ENCODE results near the gene CHTF18.

DNA sequence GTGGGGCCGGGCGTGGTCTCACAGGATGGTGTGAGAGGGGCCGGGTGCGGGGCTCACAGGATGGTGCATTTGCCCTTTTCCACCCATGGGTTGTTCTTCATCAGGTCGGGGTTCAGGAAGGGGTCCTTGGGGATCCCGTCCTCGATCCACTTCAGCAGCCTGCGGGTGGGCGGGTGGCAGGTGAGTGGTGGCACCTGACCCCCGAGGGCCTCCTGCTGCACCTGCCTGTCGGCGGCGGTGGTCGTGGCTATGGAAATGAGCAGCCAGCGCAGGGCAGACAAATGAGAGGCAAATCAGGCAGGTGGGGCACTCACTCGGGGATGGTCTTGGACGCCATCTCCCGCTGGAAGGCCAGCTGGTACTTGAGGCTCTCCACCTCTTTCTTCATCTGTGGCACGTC is 10.2 kb downstream of the CHTF18 start:
- TF ChIP-seq, protein P1, sequence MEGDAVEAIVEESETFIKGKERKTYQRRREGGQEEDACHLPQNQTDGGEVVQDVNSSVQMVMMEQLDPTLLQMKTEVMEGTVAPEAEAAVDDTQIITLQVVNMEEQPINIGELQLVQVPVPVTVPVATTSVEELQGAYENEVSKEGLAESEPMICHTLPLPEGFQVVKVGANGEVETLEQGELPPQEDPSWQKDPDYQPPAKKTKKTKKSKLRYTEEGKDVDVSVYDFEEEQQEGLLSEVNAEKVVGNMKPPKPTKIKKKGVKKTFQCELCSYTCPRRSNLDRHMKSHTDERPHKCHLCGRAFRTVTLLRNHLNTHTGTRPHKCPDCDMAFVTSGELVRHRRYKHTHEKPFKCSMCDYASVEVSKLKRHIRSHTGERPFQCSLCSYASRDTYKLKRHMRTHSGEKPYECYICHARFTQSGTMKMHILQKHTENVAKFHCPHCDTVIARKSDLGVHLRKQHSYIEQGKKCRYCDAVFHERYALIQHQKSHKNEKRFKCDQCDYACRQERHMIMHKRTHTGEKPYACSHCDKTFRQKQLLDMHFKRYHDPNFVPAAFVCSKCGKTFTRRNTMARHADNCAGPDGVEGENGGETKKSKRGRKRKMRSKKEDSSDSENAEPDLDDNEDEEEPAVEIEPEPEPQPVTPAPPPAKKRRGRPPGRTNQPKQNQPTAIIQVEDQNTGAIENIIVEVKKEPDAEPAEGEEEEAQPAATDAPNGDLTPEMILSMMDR (IDR thresholded peaks at IDR 0.05), result no peak
- no peak for TF ChIP-seq POLR2A (IDR thresholded peaks at IDR 0.05)

Measured in right lobe of liver (tissue), 4 donors.